DOHH2 (cell line): ENCODE measurements around the gene USP35.

Experiments
- EZH2phosphoT487 ChIP-seq: fragments of 200-600 bp; sonication (generic); IDR thresholded peaks from 2 replicates; pipeline ENCODE4 v1.6.1; 2017; ENCODE audit warnings: borderline replicate concordance, mild to moderate bottlenecking, antibody characterized with exemption, low read length, moderate library complexity, mixed read lengths
- TF ChIP-seq, protein P1 (sequence below): fragments of 200-600 bp; sonication (generic); IDR thresholded peaks from one replicate; pipeline ENCODE4 v1.5.1; 2014; ENCODE audit warnings: antibody characterized with exemption, mild to moderate bottlenecking, low read depth, low read length; ENCODE audit not compliant: poor library complexity, severe bottlenecking

DNA sequence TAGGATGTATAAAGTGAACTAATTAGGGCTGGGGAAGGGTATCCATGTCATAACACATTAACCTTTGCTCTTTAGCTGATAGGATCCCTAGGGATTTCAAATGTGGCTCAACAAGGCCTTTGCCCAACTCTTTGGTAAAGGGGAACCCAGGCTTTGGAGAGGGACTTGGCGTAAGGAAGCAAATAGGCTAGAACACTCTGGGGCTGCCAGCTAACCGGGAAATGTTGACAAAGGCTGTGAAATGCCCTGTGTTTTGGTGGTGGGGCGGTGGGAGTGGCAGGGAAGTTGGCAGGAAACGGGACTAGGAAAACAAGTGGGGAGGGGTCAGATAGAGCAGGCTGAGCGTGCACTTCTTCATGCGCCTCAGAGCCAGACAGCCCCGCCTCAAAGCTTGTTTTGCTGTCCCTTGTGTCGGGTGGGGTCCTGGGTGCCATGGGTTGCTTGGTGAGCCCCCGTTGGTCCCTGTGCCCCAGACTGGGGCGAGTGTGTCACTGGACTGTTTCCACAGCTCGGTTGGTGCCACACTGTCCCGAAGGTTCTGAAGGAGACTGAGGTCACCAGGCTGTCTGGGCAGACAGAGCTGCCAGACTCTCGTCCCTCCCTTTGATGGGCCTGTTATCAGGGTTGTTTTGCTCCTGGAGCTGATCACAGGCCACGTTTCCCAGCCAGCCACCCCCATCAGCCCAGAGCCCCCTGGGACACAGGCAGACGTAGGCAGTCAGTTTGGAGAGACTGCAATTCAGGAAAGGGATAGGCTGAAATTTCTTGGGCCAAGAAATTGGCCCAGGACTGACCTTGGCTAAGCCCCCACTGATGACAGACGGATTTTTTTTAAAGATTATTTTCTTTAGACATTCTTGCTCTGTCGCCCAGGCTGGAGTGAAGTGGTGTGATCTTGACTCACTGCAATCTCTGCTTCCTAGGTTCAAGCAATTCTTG lies 19.9 kb upstream of the USP35 start:
- TF ChIP-seq, protein P1, sequence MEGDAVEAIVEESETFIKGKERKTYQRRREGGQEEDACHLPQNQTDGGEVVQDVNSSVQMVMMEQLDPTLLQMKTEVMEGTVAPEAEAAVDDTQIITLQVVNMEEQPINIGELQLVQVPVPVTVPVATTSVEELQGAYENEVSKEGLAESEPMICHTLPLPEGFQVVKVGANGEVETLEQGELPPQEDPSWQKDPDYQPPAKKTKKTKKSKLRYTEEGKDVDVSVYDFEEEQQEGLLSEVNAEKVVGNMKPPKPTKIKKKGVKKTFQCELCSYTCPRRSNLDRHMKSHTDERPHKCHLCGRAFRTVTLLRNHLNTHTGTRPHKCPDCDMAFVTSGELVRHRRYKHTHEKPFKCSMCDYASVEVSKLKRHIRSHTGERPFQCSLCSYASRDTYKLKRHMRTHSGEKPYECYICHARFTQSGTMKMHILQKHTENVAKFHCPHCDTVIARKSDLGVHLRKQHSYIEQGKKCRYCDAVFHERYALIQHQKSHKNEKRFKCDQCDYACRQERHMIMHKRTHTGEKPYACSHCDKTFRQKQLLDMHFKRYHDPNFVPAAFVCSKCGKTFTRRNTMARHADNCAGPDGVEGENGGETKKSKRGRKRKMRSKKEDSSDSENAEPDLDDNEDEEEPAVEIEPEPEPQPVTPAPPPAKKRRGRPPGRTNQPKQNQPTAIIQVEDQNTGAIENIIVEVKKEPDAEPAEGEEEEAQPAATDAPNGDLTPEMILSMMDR: no peak
- TF ChIP-seq EZH2phosphoT487: no peak
